ENCODE data around the gene SH3BP4. TPM values are rescaled to one million over a fixed set of nuclear protein-coding genes. Genes with fewer than 3 reads are reported as not detected.
A peak's percentile ranks its signal among the peaks of the same experiment; 100 is the strongest.

SH3BP4 gene
- total RNA-seq, 1 donor = 29.9 TPM

DNA sequence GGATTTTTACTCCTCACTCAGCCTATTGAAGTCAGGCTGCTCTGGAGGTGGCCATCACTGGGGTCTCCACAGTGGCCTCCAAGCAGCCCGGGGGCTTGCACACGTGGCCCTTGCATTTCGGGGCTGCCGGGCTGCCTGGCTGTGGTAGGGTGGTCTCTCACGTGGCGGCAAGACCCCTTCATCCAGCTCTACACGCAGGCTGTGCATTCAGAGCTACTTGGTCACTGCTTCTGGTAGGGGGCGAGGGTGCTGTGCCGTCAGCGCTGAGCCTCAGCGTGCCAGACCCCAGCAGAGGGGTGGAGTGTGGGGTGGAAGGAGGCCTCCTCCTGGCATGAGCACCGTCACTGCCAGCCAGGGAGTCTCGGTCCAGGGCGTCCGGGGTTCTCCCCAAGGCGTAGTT, 80.6 kb downstream of the SH3BP4 start:
- DNase-seq (ENCODE audit: low read depth in 2 of 3, low spot score in 2 of 3) = no peak

DNA sequence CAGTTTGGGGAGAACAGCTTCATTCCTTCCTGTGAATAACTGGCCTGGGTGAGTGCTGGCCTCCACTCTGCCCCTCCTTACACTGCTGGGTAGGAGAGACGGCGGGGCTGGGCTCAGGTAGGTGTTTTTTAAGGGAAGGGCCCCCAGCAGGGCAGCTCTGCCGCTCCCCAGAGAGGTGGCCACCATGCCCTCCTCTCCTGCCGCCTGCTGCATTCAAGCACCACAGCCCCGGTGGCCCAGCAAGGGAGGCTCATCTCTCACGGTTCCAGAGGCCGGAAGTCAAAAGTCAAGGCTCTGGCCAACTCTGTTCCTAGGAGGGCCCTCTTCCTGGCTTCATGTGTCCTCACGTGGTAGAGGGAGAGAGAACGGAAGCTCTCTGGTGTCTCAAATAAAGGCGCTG, 81.1 kb downstream of the SH3BP4 start:
- no peak for DNase-seq (ENCODE audit: low read depth in 2 of 3, low spot score in 2 of 3)

DNA sequence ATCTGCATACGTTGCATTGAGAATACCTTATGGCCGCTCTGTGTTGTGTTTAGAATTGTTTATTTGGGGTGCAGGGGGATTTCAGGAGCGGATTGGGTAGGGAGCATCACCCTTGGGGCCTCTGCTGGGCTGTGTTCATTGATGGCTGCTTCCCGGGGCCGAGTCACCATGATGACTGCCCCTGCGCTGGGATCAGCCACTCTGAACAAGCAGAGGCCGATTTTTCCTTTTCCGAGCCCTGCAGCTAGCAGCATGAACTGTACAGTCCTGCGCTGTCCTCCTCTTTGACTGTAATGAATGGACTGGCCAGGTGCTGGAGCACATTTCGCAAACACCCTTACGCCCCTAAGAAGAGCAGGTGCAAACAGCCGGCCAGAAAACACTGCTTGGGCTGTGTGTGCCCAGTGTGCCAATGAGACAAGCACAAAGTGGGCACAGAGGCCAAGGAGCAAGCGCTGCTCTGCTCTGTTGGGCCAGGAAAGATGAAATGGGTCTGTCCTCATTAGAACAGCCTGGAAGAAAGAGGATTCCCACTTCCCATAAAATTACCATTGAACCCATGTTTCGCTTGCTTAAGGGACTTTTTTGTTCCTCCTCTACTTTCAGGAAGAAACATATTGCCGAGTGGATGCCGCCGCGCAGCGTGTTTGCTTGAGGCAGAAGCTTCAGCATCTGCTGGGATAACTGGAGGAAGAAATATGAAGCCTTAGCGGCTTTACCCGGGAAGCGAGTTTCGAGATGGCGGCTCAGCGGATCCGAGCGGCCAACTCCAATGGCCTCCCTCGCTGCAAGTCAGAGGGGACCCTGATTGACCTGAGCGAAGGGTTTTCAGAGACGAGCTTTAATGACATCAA, 82.7 kb downstream of the SH3BP4 start:
- DNase-seq (ENCODE audit: low read depth in 2 of 3, low spot score in 2 of 3) = no peak

DNA sequence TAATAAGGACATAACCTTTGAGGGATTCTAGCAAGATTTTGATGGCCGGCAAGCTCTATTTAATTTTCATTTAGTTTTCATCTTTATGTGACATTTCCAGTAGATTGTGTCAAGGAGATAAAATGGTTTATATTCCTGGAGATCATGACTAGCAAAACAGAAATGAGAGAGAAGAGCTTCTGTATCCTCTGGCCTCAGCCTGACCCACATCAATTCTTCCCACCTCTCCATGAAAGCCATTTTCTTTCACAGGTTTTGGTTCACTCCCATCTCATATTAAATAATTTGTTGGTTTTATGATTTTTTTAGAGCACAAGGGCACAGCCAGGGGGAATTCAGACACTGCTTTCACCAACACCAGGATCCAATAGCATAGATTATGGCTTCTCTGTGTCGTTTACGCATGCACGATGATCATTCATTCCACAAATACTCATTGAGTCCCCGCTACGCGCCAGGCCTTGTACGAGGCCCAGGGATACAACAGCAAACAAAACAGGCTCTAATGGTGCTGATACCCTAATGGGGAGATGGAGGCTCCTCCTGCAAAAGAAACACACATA, 85.9 kb downstream of the SH3BP4 start:
- no peak for DNase-seq (ENCODE audit: low read depth in 2 of 3, low spot score in 2 of 3)

DNA sequence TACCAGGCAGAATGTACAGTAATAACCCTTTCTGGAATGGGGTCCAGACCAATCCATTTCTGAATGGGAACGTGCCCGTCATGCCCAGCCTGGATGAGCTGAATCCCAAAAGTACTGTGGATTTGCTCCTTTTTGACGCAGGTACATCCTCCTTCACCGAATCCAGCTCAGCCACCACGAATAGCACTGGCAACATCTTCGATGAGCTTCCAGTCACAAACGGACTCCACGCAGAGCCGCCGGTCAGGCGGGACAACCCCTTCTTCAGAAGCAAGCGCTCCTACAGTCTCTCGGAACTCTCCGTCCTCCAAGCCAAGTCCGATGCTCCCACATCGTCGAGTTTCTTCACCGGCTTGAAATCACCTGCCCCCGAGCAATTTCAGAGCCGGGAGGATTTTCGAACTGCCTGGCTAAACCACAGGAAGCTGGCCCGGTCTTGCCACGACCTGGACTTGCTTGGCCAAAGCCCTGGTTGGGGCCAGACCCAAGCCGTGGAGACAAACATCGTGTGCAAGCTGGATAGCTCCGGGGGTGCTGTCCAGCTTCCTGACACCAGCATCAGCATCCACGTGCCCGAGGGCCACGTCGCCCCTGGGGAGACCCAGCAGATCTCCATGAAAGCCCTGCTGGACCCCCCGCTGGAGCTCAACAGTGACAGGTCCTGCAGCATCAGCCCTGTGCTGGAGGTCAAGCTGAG, 89.6 kb downstream of the SH3BP4 start:
- DNase-seq (ENCODE audit: low read depth in 2 of 3, low spot score in 2 of 3) = no peak

DNA sequence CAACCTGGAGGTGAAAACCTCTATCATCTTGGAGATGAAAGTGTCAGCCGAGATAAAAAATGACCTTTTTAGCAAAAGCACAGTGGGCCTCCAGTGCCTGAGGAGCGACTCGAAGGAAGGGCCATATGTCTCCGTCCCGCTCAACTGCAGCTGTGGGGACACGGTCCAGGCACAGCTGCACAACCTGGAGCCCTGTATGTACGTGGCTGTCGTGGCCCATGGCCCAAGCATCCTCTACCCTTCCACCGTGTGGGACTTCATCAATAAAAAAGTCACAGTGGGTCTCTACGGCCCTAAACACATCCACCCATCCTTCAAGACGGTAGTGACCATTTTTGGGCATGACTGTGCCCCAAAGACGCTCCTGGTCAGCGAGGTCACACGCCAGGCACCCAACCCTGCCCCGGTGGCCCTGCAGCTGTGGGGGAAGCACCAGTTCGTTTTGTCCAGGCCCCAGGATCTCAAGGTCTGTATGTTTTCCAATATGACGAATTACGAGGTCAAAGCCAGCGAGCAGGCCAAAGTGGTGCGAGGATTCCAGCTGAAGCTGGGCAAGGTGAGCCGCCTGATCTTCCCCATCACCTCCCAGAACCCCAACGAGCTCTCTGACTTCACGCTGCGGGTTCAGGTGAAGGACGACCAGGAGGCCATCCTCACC, 90.2 kb downstream of the SH3BP4 start:
- no peak for DNase-seq (ENCODE audit: low read depth in 2 of 3, low spot score in 2 of 3)

DNA sequence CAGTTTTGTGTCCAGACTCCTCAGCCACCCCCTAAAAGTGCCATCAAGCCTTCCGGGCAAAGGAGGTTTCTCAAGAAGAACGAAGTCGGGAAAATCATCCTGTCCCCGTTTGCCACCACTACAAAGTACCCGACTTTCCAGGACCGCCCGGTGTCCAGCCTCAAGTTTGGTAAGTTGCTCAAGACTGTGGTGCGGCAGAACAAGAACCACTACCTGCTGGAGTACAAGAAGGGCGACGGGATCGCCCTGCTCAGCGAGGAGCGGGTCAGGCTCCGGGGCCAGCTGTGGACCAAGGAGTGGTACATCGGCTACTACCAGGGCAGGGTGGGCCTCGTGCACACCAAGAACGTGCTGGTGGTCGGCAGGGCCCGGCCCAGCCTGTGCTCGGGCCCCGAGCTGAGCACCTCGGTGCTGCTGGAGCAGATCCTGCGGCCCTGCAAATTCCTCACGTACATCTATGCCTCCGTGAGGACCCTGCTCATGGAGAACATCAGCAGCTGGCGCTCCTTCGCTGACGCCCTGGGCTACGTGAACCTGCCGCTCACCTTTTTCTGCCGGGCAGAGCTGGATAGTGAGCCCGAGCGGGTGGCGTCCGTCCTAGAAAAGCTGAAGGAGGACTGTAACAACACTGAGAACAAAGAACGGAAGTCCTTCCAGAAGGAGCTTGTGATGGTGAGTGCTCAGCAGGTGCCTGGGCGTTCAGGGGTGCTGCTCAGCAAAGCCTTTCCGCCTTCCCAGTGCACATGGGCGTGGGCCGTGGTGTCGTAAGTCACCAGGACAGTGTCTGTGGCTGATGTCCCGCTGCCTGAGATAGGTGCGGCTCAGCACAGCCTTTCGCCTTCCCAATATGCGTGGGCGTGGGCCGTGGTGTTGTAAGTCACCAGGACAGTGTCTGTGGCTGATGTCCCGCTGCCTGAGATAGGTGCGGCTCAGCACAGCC, 91.0 kb downstream of the SH3BP4 start:
- no peak for DNase-seq (ENCODE audit: low read depth in 2 of 3, low spot score in 2 of 3)

DNA sequence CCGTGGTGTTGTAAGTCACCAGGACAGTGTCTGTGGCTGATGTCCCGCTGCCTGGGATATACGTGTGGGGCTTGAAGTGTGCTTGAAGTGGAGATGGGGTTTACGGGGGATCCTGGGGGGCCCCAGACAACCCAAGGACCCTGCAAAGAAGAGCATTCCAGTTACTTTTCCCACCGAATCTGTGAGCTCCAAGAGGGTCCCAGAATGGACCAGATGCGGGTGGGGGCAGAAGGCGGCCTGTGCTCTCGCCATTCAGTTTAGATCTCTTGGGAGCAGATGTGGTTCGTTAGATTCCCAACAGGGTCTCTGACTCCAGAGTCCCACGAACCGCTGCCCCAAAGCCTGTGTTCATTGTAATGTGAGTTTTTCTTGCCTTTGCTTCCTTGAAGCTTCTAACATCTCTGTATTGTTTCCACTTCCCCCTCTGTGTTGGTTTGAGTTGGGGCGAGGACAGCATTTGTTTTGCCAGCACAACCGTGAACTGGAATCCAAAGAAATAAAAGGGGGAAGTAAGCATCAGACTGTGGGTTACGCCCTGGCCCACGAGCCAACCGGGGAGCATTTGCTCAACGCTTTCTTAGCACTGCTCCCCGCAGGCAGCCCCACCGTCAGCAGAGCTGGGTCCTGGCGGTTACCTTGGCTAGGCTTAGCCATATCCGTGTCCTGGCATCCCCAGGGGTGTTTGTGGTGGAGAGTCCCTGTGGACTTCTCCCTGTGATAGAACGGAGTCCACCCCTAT, 92.1 kb downstream of the SH3BP4 start:
- peak in 1 of 3 donors; percentile 60 for DNase-seq (ENCODE audit: low read depth in 2 of 3, low spot score in 2 of 3)

DNA sequence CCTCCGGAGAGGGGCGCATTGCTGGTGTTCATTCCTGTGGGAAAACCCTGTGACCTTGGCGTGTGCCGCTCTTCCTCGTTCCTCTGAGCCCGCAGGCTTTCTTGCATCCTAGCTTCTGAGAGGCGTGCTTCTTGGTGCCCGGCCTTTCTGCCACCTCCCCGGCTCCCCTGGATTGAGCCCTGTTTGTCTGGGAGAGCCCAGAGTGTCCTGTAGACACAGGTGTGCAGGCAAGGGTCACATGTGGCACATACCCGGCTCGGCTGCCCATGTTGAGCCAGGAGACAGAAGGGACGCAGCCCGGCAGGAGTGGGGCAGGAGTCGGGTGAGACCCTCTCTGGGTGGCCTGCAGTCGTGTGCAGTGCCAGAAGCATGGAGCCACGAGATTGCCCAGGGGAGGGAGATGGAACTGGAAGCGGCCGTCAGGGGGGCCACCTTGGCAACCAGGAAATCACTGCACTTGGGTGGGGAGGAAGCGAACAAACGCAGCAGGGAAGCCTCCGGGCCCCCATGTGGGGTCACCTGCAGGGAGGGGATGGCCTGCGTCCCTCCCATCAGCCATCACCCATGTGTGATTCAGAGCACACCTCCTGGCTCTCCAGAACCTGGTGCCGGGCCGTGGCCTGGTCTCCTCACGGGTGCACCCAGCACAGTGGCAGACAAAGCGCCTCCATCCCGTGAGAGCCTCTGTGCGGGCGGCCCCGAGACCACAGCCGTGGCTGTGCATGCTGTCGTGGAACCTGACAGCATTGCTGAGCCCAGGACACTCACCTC, 92.9 kb downstream of the SH3BP4 start:
- no peak for DNase-seq (ENCODE audit: low read depth in 2 of 3, low spot score in 2 of 3)

DNA sequence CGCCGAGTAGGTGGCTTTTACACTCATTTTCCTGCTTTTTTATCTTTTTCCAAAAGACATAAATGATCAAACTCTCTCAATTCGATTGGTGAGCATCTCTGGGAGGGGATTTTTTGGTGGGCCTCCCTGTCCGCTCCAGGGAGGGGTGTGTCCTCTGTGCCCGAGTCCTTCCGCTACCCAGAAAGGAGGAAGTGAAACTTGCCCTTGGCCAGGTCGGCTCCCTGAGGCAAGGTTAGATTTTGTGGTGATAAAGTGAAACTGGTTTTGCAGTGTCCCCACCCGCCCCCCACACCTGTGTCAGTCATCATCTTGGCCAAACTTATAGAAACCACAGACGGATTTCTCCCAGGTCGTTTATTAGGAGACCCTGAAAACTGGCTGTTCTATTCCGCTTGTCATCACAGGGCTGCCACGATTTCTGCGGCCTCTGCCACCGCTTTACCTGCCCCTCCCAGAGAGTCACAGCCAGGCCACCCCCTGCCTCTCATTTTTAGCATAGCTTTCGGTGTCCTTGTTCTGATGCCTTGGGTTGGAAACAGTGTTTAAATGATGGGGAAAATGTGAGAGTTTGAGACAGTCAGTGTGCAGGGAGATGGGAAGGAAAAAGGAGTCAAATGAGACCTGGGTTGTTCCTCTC, 93.6 kb downstream of the SH3BP4 start:
- peak in 1 of 3 donors; percentile 16 for DNase-seq (ENCODE audit: low read depth in 2 of 3, low spot score in 2 of 3)

DNA sequence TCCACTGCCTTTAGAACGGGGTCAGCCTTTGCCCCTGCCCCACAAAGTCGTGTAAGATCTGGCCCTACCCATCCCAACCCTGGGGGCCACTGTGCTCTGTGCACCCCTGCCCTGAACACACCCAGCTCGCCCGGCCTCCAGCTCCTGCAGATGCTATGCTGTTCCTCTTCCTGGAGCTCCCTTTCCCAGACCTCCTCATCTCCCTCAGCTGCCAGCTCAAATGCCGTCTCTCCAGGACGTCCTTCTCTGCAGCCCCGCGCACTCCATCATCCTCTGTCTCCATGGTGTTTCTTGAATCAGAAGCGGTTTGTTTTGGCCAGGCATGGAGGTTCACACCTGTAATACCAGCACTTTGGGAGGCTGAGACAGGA, 94.1 kb downstream of the SH3BP4 start:
- no peak for DNase-seq (ENCODE audit: low read depth in 2 of 3, low spot score in 2 of 3)

DNA sequence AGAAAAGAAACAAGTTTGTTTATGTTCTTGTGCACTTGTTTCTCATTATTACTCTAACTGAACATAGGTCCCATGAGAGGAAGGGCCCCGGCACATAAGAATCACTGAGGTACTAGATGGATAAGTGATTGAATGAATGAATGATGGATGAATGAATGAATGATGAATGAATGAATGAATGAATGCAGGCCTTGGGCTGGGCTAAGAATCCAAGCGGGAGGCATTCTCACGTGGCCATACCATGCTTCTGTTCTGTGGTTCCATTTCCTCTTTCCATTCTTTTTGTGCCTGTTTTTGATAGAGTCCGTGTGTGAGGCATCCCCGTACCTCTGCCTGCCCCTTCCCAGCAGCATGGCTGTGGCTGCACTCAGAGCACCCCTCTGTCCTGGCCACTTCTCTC, 94.8 kb downstream of the SH3BP4 start:
- no peak for DNase-seq (ENCODE audit: low read depth in 2 of 3, low spot score in 2 of 3)

DNA sequence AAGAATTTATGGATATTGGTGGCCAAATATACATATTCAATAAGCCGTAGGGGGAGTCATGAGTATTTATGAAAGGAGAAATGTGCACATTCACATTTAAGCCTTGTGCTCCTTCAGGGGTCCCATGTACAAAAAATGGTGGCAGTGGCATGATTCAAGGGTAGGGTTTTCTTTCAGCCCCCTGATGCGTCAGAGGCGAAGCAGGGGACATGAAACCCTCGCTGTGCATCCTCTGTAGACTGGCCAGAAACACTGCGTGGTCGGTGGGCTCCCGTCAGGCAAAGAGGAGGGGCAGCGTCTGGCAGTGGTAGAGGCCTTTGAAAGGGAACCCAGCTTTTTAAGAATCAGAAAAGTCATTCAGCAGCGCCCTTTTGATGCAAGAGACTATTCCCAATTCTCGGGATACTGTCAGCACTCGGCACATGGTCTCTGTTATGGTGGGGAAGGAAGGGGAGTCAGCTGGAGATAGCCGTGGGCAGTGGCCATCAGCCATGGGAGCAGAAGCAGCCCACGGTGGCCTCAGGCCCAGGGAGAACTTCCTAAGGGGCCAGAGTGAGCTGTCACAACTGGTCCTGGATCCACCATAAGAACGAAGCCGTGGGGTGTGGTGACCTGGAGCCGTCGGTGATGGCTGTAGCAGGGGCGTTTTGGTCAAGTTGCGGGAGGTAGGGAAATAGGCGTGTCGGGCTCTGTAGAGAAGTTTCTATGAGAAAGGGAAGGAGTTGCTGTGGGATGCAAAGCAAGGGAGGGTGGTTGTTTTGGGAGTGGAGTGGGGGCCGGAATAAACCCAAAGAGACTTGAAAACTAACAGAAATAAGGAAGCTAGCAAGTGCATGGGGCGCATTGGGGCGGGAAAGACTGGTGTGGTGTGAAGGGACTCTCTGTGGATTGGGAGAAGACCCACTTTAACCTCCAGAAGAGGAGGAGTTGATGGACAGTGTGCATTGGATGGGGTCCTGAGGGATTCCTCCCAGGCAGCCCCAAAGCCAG, 95.6 kb downstream of the SH3BP4 start:
- no peak for DNase-seq (ENCODE audit: low read depth in 2 of 3, low spot score in 2 of 3)

DNA sequence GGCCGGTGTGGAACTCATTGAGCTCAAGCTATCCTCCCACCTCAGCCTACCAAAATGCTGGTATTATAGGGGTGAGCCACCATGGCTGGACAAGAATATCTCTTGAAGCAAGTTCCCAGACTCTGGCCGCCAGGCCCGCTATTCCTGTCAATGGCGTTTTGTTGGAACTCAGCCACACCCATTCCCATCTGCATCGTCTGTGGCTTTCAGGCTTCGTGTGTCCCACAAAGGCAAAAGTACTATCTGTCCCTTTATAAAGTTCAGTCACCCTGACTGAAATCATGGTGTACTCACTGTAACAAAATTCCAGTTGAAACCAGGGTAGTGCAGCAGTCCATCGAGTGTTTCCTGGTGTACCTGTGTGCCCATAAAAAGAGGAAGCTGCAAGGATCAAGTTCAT, 96.7 kb downstream of the SH3BP4 start:
- DNase-seq (ENCODE audit: low read depth in 2 of 3, low spot score in 2 of 3) = peak in 1 of 3 donors; percentile 6

DNA sequence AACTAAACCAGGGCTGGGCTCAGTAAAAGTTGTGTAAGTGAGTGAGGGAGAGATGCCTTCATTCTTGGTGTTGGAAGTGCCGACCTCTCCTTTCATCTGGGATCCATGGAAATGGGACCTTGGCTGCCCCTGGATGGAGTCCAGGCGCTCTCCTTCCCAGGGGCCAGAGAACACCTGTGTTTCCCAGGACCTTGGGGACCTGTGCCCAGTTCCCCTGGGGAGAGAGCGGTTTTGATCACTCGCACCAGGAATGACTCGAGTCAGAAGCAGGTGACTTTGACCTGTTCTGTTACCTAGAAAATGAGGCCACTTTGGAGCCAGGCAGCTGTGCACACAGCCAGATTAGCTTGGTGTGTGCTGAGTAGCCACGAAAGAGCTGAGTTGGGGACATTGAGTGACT, 97.3 kb downstream of the SH3BP4 start:
- DNase-seq (ENCODE audit: low read depth in 2 of 3, low spot score in 2 of 3) = no peak

DNA sequence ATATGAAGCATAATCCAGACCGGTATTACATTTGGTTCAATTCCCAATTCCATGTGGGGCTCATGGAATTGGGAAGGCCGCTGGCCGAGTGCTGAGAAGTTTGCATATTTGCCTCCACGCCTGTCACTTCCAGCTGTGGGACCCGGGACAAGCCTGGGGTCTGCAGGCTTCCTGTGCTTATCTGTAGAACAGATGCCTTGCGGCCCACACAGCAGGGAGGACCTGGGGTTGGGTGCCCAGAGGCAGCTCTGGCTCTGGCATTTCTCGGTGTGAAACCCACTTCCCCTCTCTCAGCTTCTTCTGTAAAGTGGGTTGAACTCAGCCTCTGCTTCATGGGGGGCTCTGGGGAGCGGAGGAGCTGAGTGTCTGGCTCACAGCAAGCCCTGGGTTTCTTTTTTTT, 97.9 kb downstream of the SH3BP4 start:
- peak in 1 of 3 donors; percentile 56 for DNase-seq (ENCODE audit: low read depth in 2 of 3, low spot score in 2 of 3)

DNA sequence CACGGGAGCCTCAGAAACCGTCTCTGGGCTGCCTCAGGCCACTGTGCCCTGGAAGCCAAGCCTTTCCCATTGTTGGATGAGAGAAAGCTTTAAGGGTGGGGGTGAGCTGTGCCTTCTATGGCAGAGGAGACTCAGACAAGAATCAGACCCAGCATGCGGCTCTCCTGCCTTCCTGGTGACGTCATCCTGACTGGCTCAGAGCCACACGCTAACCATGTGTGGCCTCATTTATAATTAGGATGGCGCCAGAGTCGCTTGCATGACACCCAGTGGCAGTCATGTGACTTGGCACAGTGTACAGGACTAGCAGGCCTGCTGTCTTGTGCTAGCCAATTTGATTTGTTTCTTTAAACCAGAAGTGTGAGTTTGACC, 99.1 kb downstream of the SH3BP4 start:
- DNase-seq (ENCODE audit: low read depth in 2 of 3, low spot score in 2 of 3) = peak in 2 of 3 donors; percentile 87 to 89

Data from hematopoietic multipotent progenitor cell (in vitro differentiated cells).